COR-L47 (cell line): Measurements from ENCODE around the gene JSRP1.

Source experiments
- DNase-seq: peaks from one replicate; lab custom pipeline; 2025; lab: John Stamatoyannopoulos, UW

The JSRP1 gene

GRCh38 chr19:2246801-2247361 is 9.3 kb downstream of the JSRP1 start:
- no peak for DNase-seq

GRCh38 chr19:2246014-2246620 is 10.1 kb downstream of the JSRP1 start:
- no peak for DNase-seq

- DNase-seq, result no peak
Observed at GRCh38 chr19:2245273-2245672, 10.9 kb downstream of the JSRP1 start.

GRCh38 chr19:2244486-2244885 is 11.7 kb downstream of the JSRP1 start:
- no peak for DNase-seq

- no peak for DNase-seq
Observed at GRCh38 chr19:2244125-2244411, 12.1 kb downstream of the JSRP1 start.

- no peak for DNase-seq
Observed at GRCh38 chr19:2243274-2244124, 12.7 kb downstream of the JSRP1 start.

GRCh38 chr19:2242816-2243215 is 13.4 kb downstream of the JSRP1 start:
- no peak for DNase-seq

- DNase-seq, result no peak
Observed at GRCh38 chr19:2242092-2242537, 14.1 kb downstream of the JSRP1 start.

- no peak for DNase-seq
Observed at GRCh38 chr19:2240881-2241760, 15.1 kb downstream of the JSRP1 start.

GRCh38 chr19:2239771-2240770 is 16.1 kb downstream of the JSRP1 start:
- peak; percentile 31 for DNase-seq

GRCh38 chr19:2239173-2239572 is 17.0 kb downstream of the JSRP1 start:
- no peak for DNase-seq

- DNase-seq, result no peak
Observed at GRCh38 chr19:2237869-2238153, 18.4 kb downstream of the JSRP1 start.

GRCh38 chr19:2237051-2237868 is 19.0 kb downstream of the JSRP1 start:
- no peak for DNase-seq

- DNase-seq, result peak; percentile 97
Observed at GRCh38 chr19:2236314-2237050, 19.7 kb downstream of the JSRP1 start, which contains the start of the genes PLEKHJ1 and SF3A2. Gene PLEKHJ1, minus strand, starts transcription at chr19:2236329. Its CDS starts 81 bp downstream, at chr19:2236248. Gene SF3A2, plus strand, starts transcription at chr19:2236824. Its CDS starts 6,595 bp downstream, at chr19:2243419.

- no peak for DNase-seq
Observed at GRCh38 chr19:2236064-2236313, 20.2 kb downstream of the JSRP1 start.

- DNase-seq, result peak; percentile 96
Observed at GRCh38 chr19:2235381-2236063, 20.7 kb downstream of the JSRP1 start.

- DNase-seq, result no peak
Observed at GRCh38 chr19:2234996-2235380, 21.2 kb downstream of the JSRP1 start.

GRCh38 chr19:2233601-2234280 is 22.5 kb downstream of the JSRP1 start:
- no peak for DNase-seq
